Endothelial cell of hepatic sinusoid (primary cell): ENCODE results near the gene MEIS1.

ENCODE experiments used
- in situ Hi-C: cut with HindIII; loops from 2 replicates; pipeline ENCODE4 v1.10.0; 2017; ENCODE audit warnings: low sequenced_read_pairs

MEIS1 gene

DNA sequence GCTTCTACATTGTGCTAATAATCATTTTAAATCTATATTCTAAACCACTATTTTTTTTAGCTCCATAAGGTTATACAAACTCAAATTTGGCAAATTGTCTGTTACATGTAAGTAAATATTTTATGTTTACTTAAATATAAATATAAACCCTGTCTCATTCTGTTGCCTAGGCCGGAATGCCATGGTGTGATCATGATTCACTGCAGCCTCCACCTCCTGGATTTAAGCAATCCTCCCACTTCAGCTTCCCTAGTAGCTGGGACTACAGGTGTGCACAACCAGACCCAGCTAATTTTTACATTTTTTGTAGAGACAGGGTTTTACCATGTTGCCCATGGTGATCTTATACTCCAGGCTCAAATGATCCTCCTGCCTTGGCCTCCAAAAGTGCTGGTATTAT is 124.7 kb downstream of the MEIS1 start:
- in situ Hi-C loops, result loop anchor here (5.0 kb wide), 1 partner anchor 77 kb away; no protein-coding TSS in a partner anchor

DNA sequence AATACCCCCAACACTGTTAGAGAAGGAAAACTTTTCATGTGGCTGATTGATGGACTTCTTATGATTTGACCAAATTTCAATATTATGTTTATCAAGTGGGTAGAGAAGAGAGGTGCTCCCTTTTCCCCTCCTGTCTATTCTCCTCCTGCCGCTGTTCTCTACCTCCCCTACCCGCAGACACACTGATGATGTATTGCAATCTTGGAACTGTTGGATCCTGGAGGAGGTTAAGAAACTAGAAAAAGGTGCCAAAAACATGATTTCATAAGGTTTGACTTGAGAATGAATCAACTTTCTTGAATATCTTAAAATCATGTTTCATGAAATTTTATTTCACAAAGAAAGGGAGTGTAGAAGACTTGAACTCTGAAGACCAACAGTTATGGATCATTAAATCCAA is 125.8 kb downstream of the MEIS1 start:
- in situ Hi-C loops, result no loop called here

DNA sequence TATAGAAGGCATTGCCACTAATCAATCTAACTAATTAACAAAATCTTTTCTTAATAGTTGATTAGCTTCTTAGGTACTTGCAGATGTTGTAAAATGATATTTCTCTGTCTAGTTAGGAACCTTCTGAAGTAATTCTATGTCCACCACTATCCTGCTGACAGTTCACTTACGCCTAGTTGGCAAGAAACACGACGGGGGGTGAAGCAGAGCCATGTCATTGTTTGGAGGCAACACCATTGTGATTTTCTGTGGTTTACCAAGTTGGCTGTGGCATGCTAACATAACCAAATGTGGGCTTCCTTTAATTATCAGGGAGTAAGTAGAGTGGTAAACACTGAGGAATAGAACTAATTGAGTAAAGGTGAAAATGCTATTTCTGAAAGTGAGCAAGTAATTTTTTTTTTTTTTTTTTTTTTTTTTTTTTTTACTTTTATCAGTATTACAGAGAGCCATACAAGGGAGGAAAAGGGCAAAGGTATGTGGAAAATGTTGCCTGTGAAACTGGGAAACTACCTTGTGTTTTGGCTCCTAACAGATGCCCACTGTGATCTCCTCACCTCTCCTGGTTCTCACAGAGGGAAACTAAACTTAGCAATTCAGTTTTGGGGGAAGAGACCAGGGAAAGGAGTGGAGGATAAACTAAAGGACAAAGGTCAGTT is 126.8 kb downstream of the MEIS1 start:
- in situ Hi-C loops, result no loop called here

- in situ Hi-C loops, result no loop called here
Observed at GRCh38 chr2:66562304-66562685, 127.4 kb downstream of the MEIS1 start.

- in situ Hi-C loops, result no loop called here
Observed at GRCh38 chr2:66563473-66563872, 128.5 kb downstream of the MEIS1 start.

DNA sequence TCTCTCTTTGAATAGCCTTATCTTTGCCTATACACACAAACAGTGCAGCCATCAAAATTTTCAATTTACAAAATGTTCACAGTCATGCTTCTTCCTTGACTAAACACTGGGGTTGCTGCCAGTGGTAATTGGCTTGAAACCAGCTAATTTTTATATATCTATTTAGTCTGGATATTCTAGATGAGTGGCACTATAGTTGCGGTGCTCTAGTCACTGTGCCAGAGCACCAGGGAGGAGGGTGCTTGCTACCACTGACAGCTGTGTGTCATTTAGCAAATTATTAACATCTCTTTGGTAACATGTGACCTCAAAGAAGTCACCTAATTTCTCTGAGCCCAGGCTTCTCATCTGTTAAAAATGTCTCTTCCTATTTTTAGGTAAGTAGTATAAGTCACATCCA is 130.4 kb downstream of the MEIS1 start:
- in situ Hi-C loops, result no loop called here

GRCh38 chr2:66566726-66567399 is 131.9 kb downstream of the MEIS1 start:
- in situ Hi-C loops, result no loop called here

GRCh38 chr2:66567729-66568128 is 132.8 kb downstream of the MEIS1 start:
- in situ Hi-C loops, result no loop called here

DNA sequence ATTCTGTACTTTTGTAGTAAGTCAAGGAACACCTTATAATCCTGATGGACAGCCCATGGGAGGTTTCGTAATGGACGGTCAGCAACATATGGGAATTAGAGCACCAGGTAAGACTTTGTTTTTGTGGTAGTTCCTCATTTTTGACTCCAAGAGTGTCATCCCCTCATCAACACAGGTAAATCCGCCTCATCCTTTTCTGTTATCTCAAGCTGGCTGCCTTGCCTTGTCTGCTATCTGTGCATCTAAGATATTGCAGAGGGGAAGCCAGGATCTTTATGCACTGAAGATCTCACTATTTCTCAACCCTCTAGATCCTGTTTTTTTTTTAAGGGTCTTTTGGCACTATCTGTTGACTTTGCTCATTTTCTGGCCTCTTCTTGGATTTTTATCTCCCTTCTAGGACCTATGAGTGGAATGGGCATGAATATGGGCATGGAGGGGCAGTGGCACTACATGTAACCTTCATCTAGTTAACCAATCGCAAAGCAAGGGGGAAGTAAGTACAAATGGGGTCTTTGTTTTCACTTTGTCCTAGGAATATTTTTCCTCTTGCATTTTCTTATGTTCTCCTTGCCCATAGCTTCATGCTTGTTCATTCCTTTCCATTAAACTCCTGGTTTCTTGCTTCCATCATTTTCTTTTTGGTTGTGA is 133.8 kb downstream of the MEIS1 start:
- in situ Hi-C loops, result no loop called here

DNA sequence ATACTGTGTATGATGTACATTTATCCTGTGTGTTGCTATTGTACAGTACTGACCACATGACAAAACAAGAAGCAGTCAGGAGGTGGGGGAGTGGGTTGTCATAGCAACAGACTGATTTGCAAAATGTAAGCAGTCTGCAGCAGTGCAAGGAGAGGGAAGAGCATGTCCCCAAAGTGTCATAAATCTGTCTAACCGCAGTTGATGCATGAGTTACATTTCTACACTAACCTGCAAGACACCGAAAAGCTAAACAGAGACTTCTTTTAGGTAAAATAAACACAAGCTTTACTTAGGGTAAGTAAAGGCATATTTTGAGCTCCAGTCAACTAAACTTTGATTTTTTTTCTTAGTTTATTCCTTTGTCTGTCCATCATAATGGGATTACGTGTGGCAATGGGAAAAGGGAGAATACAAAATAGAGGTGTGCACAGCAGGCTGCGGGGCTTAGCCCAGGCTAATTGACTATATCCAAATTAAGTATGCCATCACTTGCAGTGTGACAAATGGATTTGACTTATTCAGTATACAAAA is 134.5 kb downstream of the MEIS1 start:
- in situ Hi-C loops, result no loop called here

GRCh38 chr2:66569974-66570373 is 135.0 kb downstream of the MEIS1 start:
- in situ Hi-C loops, result no loop called here

DNA sequence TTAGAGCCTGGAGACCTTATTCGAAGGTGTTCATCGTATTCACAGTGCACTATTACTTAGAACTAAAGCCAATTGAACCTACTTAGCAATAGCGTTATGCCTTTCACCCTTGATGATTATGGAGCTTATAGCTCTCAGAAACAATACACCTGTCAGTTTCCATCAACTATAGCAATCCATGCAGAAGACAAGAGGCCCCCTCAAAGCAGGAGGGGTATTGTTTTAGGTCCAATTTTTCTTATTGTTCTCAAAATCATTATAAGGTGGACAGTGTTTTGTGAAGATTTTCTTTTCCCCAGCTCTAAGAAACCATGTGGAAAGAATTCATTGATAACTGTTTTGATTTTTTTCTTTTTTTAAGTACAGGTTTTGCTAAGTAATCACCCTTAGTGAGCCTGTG is 135.5 kb downstream of the MEIS1 start:
- in situ Hi-C loops, result no loop called here

DNA sequence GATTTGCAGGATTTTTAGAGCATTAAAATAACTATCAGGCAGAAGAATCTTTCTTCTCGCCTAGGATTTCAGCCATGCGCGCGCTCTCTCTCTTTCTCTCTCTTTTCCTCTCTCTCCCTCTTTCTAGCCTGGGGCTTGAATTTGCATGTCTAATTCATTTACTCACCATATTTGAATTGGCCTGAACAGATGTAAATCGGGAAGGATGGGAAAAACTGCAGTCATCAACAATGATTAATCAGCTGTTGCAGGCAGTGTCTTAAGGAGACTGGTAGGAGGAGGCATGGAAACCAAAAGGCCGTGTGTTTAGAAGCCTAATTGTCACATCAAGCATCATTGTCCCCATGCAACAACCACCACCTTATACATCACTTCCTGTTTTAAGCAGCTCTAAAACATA is 137.0 kb downstream of the MEIS1 start:
- in situ Hi-C loops, result no loop called here

GRCh38 chr2:66572391-66572790 is 137.5 kb downstream of the MEIS1 start:
- in situ Hi-C loops, result no loop called here

DNA sequence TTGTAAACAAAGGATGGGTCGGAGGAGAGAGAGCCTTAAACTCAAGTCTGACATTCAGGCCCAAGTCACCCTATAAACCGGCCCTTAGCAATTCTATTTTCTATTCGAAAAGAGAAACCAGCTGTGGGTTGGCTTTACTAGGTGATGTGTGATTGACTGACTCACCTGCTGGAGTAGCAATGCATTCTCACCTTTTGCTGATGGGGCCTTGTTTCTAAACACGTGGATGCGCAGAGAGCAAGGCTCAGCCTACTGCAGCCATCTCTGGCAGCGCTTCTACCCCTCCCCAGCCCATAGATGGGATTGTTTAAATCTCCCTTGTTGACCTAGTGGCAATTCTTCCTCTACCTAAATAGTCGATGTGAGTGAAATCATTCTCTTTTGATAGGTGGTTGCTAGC is 138.5 kb downstream of the MEIS1 start:
- in situ Hi-C loops, result no loop called here

DNA sequence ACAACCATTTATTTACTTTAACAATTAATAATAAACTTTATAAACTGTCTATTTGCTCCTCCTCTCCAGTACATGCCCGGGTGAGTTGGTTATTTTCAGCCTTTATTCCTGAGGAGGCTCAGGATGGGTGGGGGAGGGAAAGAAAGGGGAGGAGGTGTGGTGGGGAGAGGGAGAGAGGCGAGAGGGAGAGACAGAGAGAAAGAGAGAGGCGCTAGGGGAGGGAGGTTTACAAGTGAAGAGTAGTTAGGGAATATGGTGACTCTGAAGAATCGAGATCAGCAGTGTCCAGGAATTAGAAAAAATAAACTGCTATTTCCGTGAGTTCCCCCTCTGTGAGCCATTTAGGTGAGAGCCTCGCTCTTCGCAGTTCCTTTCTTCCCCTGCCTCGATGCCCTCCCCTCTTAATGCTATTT is 138.9 kb downstream of the MEIS1 start:
- in situ Hi-C loops, result no loop called here

DNA sequence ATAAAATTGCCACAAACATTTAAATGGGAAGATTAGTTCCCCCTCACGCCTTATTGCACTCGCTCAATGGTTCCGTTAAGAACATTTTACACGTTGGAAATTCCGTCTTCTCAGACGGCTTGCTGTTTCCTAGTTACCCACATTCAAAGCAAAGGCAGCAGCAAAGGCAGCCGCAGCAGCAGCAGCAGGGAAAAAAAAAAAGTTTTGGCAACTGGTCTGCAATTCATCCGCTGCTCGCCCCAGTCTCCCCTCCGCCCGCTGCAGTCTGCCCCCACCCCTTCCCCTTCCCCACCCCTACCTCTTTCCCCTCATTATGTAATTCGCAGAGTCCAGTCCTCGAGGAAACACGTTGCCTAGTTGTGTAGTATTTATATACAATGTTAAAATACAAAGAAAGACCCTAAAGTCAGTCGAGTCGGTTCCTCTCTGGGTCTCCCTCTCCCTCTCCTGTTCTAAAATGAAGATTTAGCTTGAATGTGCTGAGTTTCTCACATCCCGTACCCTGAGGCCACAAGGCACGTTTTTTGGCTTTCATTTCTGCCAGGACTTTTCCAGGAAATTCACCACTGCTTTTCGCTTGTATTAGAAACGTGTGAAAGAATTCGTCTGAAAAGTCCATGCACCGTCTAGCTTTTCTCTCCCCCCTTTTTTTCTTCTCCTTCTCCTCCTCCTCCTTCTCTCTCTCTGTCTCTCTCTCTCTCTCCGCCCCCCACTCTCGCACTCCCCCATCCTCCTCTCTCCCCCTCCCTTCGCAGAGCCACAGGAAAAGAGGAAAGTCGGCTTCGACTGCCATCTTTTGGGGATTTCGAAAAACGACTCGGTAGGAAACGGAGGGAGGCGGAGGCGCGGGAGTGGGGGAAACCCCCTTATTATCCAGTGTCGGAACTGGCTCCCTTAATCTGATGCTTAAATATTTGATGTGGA is 140.0 kb downstream of the MEIS1 start:
- in situ Hi-C loops, result no loop called here

- in situ Hi-C loops, result no loop called here
Observed at GRCh38 chr2:66575625-66576310, 140.8 kb downstream of the MEIS1 start.

GRCh38 chr2:66576311-66576560 is 141.3 kb downstream of the MEIS1 start:
- in situ Hi-C loops, result no loop called here

DNA sequence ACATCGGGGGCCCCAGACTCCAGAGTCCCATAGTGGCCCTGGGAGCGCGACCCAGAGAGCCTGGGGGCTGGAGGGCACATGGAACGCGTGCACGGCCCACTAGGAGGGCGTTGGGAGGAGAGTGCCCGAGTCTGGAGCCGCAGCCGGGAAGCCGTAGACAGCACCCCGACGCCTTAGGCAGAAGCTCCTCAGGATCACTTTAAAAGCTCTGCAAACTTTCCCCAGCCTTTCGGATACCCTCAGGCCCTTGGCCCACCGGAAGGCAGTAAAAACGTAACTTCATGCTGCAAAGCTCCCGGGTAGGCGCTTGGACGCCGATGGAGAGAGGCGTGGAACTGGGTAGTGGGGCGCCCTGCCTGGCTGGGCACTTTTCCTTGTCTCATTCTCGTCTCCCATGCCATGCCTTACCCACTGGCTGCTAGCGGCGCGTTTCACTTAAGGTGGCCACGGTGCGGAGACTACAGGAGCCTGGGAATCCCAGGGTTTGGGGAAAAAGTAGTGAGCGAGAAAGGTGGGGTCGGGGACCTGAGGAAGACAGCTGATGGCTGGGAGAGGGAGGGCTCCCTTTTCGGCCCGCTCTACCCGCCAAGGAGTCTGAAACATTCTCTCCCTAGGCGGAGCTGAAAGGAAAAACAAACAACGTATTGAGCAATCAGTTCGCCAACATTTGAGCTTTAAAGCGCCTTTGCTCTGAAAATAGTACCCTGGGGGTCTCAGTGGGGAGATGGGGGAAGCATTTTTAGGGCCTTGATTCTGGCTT is 141.8 kb downstream of the MEIS1 start:
- in situ Hi-C loops, result no loop called here
